DMS53 (cell line): ENCODE data around the gene FHDC1.

ENCODE experiments used
- DNase-seq: peaks from one replicate; lab custom pipeline; 2025; lab: John Stamatoyannopoulos, UW

The FHDC1 gene

DNA sequence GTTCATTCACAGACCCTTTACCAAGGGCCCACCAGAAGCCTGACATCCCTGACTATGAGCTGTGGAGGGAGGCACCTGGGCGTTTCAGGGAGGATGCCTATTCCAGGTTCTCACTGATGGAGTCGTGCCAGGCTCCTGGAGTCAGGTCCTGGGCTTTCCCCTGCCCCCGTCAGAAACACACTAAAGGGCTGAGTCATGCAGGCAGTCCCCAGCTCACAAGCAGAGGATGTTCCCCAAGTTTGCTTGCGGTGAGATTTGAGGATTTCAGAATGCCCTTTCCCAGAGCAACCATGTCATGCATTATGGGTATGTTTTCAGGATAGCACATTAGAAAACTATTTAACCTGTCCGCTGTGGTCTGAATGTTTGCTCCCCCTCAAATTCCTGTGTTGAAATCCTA lies 45.2 kb downstream of the FHDC1 start:
- no peak for DNase-seq

GRCh38 chr4:152981842-152982241 lies 45.7 kb downstream of the FHDC1 start:
- DNase-seq: no peak

GRCh38 chr4:152983221-152983620 lies 47.1 kb downstream of the FHDC1 start:
- DNase-seq: no peak

- no peak for DNase-seq
These were observed 47.8 kb downstream of the FHDC1 start for GRCh38 chr4:152983774-152984411.

- peak; percentile 20 for DNase-seq
These were observed 52.8 kb downstream of the FHDC1 start for GRCh38 chr4:152988721-152989553.

DNA sequence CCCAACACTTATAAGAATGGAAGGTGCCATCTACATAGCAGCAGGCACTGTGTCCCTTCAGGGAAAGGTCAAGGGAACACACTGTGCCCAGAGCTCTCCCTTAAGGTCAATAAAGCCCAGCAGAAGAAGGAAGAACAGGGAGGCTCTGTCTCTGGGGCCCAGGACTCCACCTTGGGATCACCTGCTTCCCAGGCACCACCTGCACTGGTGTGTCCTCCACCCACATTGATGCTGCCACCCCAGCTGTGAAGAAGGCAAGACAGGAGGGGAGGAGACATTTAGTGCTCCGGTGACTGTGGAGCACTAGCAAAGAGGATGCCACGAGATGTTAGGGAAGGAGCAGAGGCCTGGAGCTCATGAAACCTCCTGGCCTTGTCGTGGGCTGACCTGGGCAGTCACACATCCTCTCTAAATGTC lies 53.4 kb downstream of the FHDC1 start:
- no peak for DNase-seq

DNA sequence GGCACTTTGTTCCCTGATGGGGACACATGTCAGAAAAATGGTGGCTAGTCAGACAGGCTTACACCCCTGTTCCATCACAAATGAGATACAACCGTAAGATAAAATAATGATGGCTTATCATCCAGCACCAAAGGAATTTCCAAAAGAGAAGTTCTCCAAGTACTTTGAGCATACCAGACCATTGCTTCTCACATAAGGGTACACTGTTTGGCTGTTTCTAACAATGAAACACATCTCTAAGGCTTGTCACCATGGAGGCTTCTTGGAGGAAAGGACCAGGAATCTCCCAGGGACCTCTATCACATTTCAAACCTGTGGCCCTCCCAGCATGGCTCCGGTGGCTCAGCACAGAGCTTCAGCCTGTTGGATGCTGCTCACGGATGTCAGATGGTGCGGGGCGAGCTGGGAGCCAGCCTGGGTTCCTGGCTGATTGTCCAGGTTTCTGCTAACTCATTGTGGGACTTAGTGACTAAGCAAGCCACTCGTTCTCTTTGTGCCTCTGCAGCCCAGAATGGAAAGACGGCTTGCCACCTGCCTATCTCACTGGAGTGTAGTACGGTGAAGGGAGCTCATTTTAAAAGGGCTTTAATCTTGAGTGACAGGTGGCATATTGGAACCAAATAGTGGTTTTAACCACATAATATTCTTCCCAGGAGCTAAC lies 54.5 kb downstream of the FHDC1 start:
- peak; percentile 70 for DNase-seq

GRCh38 chr4:152991398-152991797 lies 55.3 kb downstream of the FHDC1 start:
- peak; percentile 63 for DNase-seq

GRCh38 chr4:152992027-152992426 lies 55.9 kb downstream of the FHDC1 start:
- DNase-seq: peak; percentile 99

- peak; percentile 69 for DNase-seq
These were observed 56.3 kb downstream of the FHDC1 start for GRCh38 chr4:152992466-152992865.

- DNase-seq: peak; percentile 15
These were observed 57.9 kb downstream of the FHDC1 start for GRCh38 chr4:152994038-152994437.

- DNase-seq: peak; percentile 72
These were observed 60.0 kb downstream of the FHDC1 start for GRCh38 chr4:152996111-152996571.

GRCh38 chr4:152996672-152997071 lies 60.5 kb downstream of the FHDC1 start:
- peak; percentile 24 for DNase-seq

GRCh38 chr4:152997288-152997687 lies 61.2 kb downstream of the FHDC1 start:
- DNase-seq: no peak

DNA sequence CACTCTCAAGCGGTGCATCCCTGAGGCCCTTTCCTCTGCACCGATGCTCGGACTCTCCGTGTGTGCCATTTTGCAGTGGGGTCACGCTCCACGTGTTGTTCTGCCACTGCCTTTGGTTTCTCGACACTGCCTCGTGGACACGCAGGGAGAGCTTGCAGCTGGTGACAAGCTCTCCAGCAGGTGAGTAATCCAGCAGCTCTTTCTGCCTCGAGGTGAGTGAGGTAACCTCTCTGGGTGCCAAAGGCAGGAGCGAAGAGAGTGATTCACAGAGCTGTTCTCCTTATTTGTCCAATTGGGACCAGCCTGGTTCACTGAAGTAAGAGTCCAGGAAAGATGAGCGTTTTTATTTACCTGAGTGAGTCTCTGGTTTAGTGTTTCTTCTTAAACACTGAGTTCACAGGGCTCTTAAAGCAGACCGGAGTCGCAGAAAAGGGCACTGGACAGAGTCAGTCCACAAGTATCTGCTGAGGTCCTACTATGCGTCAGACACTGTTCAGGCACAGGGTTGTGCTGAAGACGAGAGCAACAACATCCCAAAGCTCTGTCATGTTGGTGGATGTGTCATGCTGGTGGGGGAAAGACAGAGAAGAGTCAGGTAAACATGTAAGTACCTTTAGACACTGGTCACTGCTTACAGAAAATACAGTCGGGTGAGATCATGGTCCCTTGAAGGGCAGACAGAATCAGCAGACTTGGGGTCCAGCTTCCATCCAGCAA lies 61.8 kb downstream of the FHDC1 start:
- DNase-seq: peak; percentile 95

- no peak for DNase-seq
These were observed 62.7 kb downstream of the FHDC1 start for GRCh38 chr4:152998861-152999260.

- no peak for DNase-seq
These were observed 63.4 kb downstream of the FHDC1 start for GRCh38 chr4:152999346-153000075.

GRCh38 chr4:153000076-153000420 lies 63.9 kb downstream of the FHDC1 start:
- DNase-seq: no peak

- no peak for DNase-seq
These were observed 65.5 kb downstream of the FHDC1 start for GRCh38 chr4:153001626-153002025.

GRCh38 chr4:153002110-153002509 lies 66.0 kb downstream of the FHDC1 start:
- DNase-seq: no peak

DNA sequence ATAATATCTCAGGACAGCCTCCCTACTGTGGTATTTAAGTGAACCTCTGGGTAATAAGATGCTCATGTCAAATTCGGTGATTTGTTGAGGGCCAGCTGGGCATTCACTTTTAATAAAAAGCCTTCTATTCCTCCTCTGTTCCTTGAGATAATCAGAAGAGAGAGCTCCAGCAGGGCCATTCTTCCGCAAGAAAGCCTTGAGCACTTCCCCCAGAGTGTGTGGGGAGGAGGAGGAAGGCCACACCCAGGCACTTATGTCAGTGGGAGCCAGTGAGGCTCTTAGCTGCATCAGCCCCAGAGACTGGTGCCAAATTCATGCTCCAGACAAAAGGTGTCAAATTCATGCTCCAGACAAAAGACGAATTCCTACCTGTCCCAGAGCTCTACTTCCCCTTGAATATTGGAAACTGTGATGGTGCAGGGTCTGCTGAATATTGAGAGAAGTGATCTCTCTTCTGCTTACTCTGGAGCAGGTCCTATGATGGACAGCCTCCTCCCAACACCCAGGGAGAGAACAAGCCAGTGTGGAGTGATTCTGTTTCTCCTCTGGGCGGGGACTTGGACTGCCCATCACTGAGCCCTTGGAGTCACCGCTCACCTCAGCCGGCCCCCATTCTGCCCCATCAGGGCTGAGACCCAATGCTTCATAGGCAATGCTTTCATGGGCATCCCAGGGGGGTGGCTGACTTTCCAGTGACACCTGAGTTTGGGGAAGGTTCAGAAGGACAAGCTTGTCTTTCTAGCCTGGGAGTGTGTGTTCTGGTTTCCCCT lies 68.1 kb downstream of the FHDC1 start:
- no peak for DNase-seq
